ENCODE data around the gene CASTOR2.
"Not testable (repeated sequence)": the region's sequence is repeated elsewhere in the genome, so short reads cannot be mapped to it uniquely, and the experiment has no call there.

The CASTOR2 gene

DNA sequence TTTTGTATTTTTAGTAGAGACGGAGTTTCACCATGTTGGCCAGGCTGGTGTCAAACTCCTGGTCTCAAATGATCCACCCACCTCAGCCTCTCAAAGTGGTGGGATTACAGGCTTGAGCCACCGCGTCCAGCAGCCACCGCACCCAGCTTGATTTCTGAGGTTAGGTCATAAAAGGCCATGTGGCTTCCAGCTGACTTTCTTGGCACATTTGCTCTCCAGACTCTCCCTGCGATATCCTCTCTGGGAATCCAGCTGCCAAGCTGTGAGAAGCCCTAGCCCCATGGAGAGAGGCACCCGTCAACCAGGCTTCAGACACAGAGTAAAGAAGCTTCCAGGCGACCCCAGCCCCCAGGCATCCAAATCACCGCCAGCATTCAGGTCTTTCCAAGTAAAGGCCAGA is 10.7 kb upstream of the CASTOR2 start:
- not testable (repeated sequence) for H3K4me1 ChIP-seq (ENCODE audit: low read depth, poor library complexity, severe bottlenecking); H3K36me3 ChIP-seq (ENCODE audit: insufficient read depth); H2AFZ ChIP-seq (ENCODE audit: low read depth); H3K27me3 ChIP-seq (ENCODE audit: insufficient read depth, low read depth); H3K4me3 ChIP-seq (IDR thresholded peaks at IDR 0.05; ENCODE audit: insufficient read depth, low read depth, low read length); H3K4me2 ChIP-seq; H3K79me2 ChIP-seq (ENCODE audit: insufficient read depth, low read depth); H3K27ac ChIP-seq; H3K9ac ChIP-seq; H4K20me1 ChIP-seq (ENCODE audit: insufficient read depth)

DNA sequence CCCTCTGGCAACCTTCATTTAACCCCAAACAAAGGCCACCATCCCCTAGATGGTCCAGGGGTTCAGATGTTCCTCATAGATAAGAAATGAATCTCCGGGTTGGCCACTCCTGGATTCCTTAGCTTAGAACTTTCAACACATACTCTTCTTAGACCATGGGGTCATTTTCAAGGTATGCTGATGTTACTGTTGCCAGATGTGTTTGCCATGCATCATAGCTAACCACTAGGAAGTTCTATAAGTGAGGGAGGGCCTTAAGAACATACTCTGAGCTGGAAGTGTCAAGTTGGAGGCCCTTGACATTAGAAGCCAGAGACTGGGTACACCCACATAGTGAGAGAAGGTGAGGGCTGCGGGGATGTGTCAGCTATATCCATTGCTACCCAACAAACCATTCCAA is 6.2 kb upstream of the CASTOR2 start:
- not testable (repeated sequence) for H3K4me3 ChIP-seq (IDR thresholded peaks at IDR 0.05; ENCODE audit: insufficient read depth, low read depth, low read length); H3K4me1 ChIP-seq (ENCODE audit: low read depth, poor library complexity, severe bottlenecking); H3K9ac ChIP-seq; H2AFZ ChIP-seq (ENCODE audit: low read depth); H3K4me2 ChIP-seq; H3K36me3 ChIP-seq (ENCODE audit: insufficient read depth); H4K20me1 ChIP-seq (ENCODE audit: insufficient read depth); H3K27ac ChIP-seq; H3K27me3 ChIP-seq (ENCODE audit: insufficient read depth, low read depth); H3K79me2 ChIP-seq (ENCODE audit: insufficient read depth, low read depth)

DNA sequence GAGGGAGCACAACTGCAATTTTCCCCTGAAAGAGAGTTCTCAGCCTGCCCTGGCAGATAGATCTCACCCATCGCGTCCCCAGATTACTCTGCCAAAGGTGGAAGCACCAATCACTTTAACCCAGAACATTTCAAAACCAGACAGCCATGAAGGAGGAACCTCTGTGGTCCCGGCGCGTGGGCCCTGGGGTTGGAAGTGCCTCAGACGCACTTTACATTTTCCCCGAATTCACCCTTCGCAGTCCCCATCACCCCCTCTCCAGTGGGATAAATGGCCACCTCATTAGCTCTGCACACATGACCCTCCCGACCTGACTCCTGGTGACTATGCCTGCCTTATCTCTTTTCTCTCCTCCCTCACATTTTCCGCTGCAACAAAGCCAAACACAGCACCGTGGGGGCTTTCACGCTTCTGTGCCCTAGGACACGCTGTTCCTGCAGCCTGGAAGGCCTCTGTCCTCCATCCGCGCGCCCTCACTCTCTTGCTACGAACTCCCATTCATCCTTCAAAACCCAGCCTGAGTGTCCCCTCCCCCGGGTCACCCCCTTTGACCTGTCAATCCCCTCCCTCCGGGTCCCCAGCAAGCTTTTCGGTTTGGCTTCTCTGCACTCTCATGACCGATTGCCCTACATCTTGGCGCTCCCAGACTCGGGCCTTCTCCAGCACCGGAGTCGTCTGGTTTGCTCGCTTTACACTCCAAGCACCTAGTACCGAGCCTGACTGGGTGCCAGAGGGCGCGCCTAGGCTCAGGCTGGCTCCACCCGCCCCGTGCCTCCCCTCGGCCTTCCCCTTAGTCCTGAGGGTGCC is 598 bp upstream of the CASTOR2 start:
- not testable (repeated sequence) for H3K9ac ChIP-seq; H4K20me1 ChIP-seq (ENCODE audit: insufficient read depth); H3K27ac ChIP-seq; H3K27me3 ChIP-seq (ENCODE audit: insufficient read depth, low read depth); H2AFZ ChIP-seq (ENCODE audit: low read depth); H3K4me1 ChIP-seq (ENCODE audit: low read depth, poor library complexity, severe bottlenecking); H3K36me3 ChIP-seq (ENCODE audit: insufficient read depth); H3K4me3 ChIP-seq (IDR thresholded peaks at IDR 0.05; ENCODE audit: insufficient read depth, low read depth, low read length); H3K79me2 ChIP-seq (ENCODE audit: insufficient read depth, low read depth)
- 0 out of 2 replicates have a peak overlapping the region, but pooled peaks have one; percentile 25 for H3K4me2 ChIP-seq

DNA sequence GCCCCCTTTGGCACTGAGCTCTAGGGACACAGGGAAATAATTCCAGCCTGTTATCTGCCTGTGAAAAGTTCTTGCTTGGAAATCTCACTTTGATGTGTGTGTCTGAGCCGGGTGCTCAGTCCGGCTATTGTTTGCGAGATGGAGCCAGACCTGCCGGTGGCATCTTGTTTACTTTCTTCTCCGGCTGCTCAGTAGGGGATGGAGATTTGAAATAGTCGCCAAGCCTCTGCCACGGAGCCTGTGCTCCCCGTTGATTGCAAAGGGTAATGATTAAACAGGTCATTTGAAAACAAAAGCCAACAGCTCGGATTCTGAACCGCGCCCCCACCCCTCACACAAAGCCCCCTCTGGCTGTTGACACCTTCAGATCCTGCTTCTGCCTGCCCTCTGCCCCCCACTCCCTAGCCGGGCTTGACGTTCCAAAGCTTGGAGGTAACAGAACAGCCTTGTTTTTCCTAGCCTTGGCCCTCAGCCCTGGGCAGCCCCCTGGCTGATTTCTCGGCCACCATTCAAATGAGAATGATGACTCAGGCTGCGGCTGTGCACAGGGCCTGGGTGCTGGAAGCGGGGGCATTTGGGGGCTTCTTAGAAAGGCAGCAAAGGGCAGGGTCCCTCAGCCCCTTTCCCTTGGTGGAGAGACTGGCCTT is 1.8 kb downstream of the CASTOR2 start:
- not testable (repeated sequence) for H3K27me3 ChIP-seq (ENCODE audit: insufficient read depth, low read depth); H3K36me3 ChIP-seq (ENCODE audit: insufficient read depth); H3K4me2 ChIP-seq; H3K4me1 ChIP-seq (ENCODE audit: low read depth, poor library complexity, severe bottlenecking); H3K4me3 ChIP-seq (IDR thresholded peaks at IDR 0.05; ENCODE audit: insufficient read depth, low read depth, low read length); H3K27ac ChIP-seq; H3K79me2 ChIP-seq (ENCODE audit: insufficient read depth, low read depth); H4K20me1 ChIP-seq (ENCODE audit: insufficient read depth); H3K9ac ChIP-seq; H2AFZ ChIP-seq (ENCODE audit: low read depth)

DNA sequence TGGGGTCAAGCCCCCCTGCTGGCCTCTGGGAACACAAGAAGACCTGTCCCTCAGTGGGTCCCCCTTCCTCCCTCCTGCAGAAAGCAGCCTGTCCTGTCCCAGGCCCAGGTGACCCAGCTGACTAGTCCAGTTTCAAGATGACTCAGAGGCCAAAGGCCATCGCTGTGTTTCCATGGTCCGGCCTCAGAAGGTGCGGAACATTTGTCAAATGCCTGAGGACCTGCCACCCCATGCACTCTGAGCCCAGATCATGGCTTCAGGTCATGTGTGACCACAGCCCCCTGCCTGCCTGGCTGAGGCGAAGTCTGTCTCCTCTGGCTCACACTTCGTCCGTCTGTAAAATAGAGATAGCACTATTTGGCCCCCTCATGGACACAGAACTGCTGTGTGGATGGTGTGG is 2.4 kb downstream of the CASTOR2 start:
- not testable (repeated sequence) for H3K4me1 ChIP-seq (ENCODE audit: low read depth, poor library complexity, severe bottlenecking); H2AFZ ChIP-seq (ENCODE audit: low read depth); H3K4me2 ChIP-seq; H3K9ac ChIP-seq; H3K79me2 ChIP-seq (ENCODE audit: insufficient read depth, low read depth); H3K27ac ChIP-seq; H3K36me3 ChIP-seq (ENCODE audit: insufficient read depth); H3K27me3 ChIP-seq (ENCODE audit: insufficient read depth, low read depth); H4K20me1 ChIP-seq (ENCODE audit: insufficient read depth); H3K4me3 ChIP-seq (IDR thresholded peaks at IDR 0.05; ENCODE audit: insufficient read depth, low read depth, low read length)

DNA sequence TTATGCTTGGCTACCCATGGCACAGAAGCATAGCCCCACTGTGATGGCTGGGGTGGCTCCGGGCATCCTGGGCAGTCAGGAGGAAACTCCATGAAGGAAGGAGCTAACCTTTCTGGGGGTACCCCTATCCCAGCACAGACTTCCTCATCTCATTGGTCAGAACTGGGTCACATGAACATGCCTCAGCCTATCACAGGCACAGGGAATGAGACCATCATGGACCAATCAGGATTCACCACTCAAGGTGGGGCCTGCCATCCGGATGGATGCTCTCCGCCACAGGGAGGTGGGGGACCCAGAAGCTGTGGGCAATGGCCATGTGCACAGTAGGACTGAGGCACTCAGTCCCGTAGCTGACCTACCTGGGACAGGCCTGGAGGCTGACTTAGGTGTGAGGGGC is 6.9 kb downstream of the CASTOR2 start:
- H3K4me2 ChIP-seq; H3K4me1 ChIP-seq (ENCODE audit: low read depth, poor library complexity, severe bottlenecking); H3K9ac ChIP-seq; H3K36me3 ChIP-seq (ENCODE audit: insufficient read depth); H4K20me1 ChIP-seq (ENCODE audit: insufficient read depth); H3K4me3 ChIP-seq (IDR thresholded peaks at IDR 0.05; ENCODE audit: insufficient read depth, low read depth, low read length); H3K79me2 ChIP-seq (ENCODE audit: insufficient read depth, low read depth); H3K27me3 ChIP-seq (ENCODE audit: insufficient read depth, low read depth); H3K27ac ChIP-seq; H2AFZ ChIP-seq (ENCODE audit: low read depth): not testable (repeated sequence)

DNA sequence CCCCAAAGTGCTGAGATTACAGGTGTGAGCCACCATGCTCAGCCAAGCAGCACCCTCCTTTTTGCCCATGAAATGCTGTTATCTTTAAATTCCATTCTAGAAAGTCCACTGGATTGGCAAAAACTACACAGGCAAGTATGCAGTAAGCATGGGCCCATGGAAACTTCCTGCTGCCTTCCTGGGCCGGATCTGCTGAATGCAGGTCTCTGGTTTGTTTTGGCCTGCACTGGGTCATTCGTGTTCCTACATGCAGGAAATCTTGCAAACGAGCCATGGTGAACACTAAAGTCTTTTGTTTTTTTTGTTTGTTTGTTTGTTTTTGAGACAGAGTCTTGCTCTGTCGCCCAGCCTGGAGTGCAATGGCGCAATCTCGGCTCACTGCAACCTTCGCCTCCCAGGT is 7.9 kb downstream of the CASTOR2 start:
- not testable (repeated sequence) for H3K27me3 ChIP-seq (ENCODE audit: insufficient read depth, low read depth); H2AFZ ChIP-seq (ENCODE audit: low read depth); H3K36me3 ChIP-seq (ENCODE audit: insufficient read depth); H3K79me2 ChIP-seq (ENCODE audit: insufficient read depth, low read depth); H3K4me1 ChIP-seq (ENCODE audit: low read depth, poor library complexity, severe bottlenecking); H3K9ac ChIP-seq; H4K20me1 ChIP-seq (ENCODE audit: insufficient read depth); H3K27ac ChIP-seq; H3K4me3 ChIP-seq (IDR thresholded peaks at IDR 0.05; ENCODE audit: insufficient read depth, low read depth, low read length); H3K4me2 ChIP-seq

DNA sequence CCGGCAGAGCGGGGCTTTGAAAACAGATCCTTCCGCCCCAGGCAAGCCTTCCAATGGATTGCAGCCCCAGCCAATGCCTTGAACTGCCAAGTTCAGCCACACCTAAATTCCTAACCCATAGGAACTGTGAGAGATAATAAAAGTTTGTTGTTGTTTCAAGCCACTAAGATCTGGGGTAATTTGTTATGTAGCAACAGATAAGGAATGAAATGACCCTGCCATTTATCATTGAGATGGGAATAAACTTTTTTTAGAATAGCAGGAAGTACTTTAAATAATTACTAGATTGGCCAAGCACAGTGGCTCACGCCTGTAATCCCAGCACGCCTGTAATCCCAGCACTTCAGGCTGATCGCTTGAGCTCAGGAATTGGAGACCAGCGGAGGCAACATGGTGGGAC is 11.5 kb downstream of the CASTOR2 start:
- H3K27me3 ChIP-seq (ENCODE audit: insufficient read depth, low read depth); H3K4me3 ChIP-seq (IDR thresholded peaks at IDR 0.05; ENCODE audit: insufficient read depth, low read depth, low read length): not testable (repeated sequence)

DNA sequence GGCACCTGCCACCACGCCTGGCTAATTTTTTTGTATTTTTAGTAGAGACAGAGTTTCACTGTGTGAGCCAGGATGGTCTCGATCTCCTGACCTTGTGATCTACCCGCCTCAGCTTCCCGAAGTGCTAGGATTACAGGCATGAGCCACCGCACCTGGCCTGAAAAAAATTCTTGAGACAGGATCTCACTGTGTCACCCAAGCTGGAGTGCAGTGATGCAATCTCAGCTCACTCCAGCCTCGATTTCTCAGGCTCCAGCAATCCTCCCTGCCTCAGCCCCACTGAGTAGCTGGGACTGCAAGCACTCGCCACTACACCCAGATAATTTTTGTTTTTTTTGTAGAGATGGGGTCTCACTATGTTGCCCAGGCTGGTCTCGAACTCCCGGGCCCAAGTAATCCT is 13.0 kb downstream of the CASTOR2 start:
- not testable (repeated sequence) for H3K36me3 ChIP-seq (ENCODE audit: insufficient read depth); H3K4me3 ChIP-seq (IDR thresholded peaks at IDR 0.05; ENCODE audit: insufficient read depth, low read depth, low read length); H4K20me1 ChIP-seq (ENCODE audit: insufficient read depth); H2AFZ ChIP-seq (ENCODE audit: low read depth); H3K79me2 ChIP-seq (ENCODE audit: insufficient read depth, low read depth); H3K27me3 ChIP-seq (ENCODE audit: insufficient read depth, low read depth); H3K4me2 ChIP-seq; H3K4me1 ChIP-seq (ENCODE audit: low read depth, poor library complexity, severe bottlenecking); H3K9ac ChIP-seq; H3K27ac ChIP-seq

More for the DNA sequence above, 11.5 kb downstream of the CASTOR2 start:
- H3K4me2 ChIP-seq; H3K4me1 ChIP-seq (ENCODE audit: low read depth, poor library complexity, severe bottlenecking); H2AFZ ChIP-seq (ENCODE audit: low read depth); H3K9ac ChIP-seq; H3K36me3 ChIP-seq (ENCODE audit: insufficient read depth); H3K79me2 ChIP-seq (ENCODE audit: insufficient read depth, low read depth); H4K20me1 ChIP-seq (ENCODE audit: insufficient read depth); H3K27ac ChIP-seq: not testable (repeated sequence)

DNA sequence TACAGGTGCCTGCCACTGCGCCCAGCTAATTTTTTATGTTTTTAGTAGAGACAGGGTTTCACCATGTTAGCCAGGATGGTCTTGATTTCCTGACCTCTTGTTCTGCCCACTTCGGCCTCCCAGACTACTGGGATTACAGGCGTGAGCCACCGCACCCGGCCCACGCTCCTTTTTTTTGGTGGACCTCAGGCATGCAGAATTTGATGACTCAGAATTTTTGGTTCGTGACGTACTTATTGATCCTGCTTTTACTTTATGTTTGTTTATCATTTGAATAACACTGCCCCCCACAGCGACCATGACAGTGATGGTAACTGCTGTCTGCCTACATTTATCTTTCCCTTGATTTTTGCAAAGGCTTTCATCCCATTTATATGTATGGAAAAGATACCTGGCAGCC is 23.9 kb downstream of the CASTOR2 start:
- not testable (repeated sequence) for H4K20me1 ChIP-seq (ENCODE audit: insufficient read depth); H3K4me3 ChIP-seq (IDR thresholded peaks at IDR 0.05; ENCODE audit: insufficient read depth, low read depth, low read length); H3K27me3 ChIP-seq (ENCODE audit: insufficient read depth, low read depth); H3K4me2 ChIP-seq; H3K9ac ChIP-seq; H3K36me3 ChIP-seq (ENCODE audit: insufficient read depth); H2AFZ ChIP-seq (ENCODE audit: low read depth); H3K27ac ChIP-seq
- Histone ChIP-seq H3K79me2 (ENCODE audit: insufficient read depth, low read depth) (peaks cover 49% of the 10 kb centered on the region; the same call in 1 of the 2 replicates), H3K4me1 (ENCODE audit: low read depth, poor library complexity, severe bottlenecking) (peaks cover 31% of the 10 kb centered on the region)
